ENCODE data around the gene COLGALT1. TPM values are rescaled to one million over a fixed set of nuclear protein-coding genes. Genes with fewer than 3 reads are reported as not detected.

Gene COLGALT1
- total RNA-seq, result 90.6 and 114 TPM in 2 replicates

GRCh38 chr19:17555480-17555928 lies at the start of gene COLGALT1:
Gene COLGALT1, plus strand, starts transcription at chr19:17555649. Its CDS starts 65 bp downstream, at chr19:17555714.

Other genes with a start within 250 kb of the COLGALT1 start
- gene MRPL34, start 249.8 kb upstream of the COLGALT1 start, total RNA-seq, result 45.9 and 70.3 TPM in 2 replicates
- 25.3 and 47.7 TPM in 2 replicates for gene DDA1, start 246.1 kb upstream of the COLGALT1 start, total RNA-seq
- 0.97 and 2.5 TPM in 2 replicates for gene ANO8, start 220.8 kb upstream of the COLGALT1 start, total RNA-seq
- gene GTPBP3, start 218.1 kb upstream of the COLGALT1 start, total RNA-seq, result 12.5 and 16.7 TPM in 2 replicates
- gene PLVAP, start 178.3 kb upstream of the COLGALT1 start, total RNA-seq, result 1.1 and 3.6 TPM in 2 replicates
- not detected in 2 replicates for gene CCDC194, start 161.5 kb upstream of the COLGALT1 start, total RNA-seq
- gene BST2, start 150.0 kb upstream of the COLGALT1 start, total RNA-seq, result 1.6 TPM in 1 of 2 replicates, not detected in the other
- gene MVB12A, start 135.6 kb upstream of the COLGALT1 start, total RNA-seq, result 92.5 and 110 TPM in 2 replicates
- not detected in 2 replicates for gene TMEM221, start 107.0 kb upstream of the COLGALT1 start, total RNA-seq
- gene NXNL1, start 94.7 kb upstream of the COLGALT1 start, total RNA-seq, result not detected in 2 replicates
- gene SLC27A1, start 85.1 kb upstream of the COLGALT1 start, total RNA-seq, result 17.0 and 35.4 TPM in 2 replicates
- 77.9 and 99.3 TPM in 2 replicates for gene PGLS, start 44.0 kb upstream of the COLGALT1 start, total RNA-seq
- gene UNC13A, start 132.7 kb downstream of the COLGALT1 start, total RNA-seq, result 0.16 and 0.18 TPM in 2 replicates
- 44.6 and 47.0 TPM in 2 replicates for gene MAP1S, start 163.8 kb downstream of the COLGALT1 start, total RNA-seq
- gene FCHO1, start 195.8 kb downstream of the COLGALT1 start, total RNA-seq, result 0.32 and 0.72 TPM in 2 replicates
- gene B3GNT3, start 239.5 kb downstream of the COLGALT1 start, total RNA-seq, result not detected in 2 replicates

Data from cardiac atrium fibroblast (primary cell).